GM19240 (cell line): ENCODE measurements around the gene COL5A2.

ENCODE experiments used
- DNase-seq: peaks from one replicate; pipeline ENCODE4 v3.0.0; 2011; ENCODE audit warnings: low spot score; ENCODE audit not compliant: insufficient read length

Gene COL5A2

DNA sequence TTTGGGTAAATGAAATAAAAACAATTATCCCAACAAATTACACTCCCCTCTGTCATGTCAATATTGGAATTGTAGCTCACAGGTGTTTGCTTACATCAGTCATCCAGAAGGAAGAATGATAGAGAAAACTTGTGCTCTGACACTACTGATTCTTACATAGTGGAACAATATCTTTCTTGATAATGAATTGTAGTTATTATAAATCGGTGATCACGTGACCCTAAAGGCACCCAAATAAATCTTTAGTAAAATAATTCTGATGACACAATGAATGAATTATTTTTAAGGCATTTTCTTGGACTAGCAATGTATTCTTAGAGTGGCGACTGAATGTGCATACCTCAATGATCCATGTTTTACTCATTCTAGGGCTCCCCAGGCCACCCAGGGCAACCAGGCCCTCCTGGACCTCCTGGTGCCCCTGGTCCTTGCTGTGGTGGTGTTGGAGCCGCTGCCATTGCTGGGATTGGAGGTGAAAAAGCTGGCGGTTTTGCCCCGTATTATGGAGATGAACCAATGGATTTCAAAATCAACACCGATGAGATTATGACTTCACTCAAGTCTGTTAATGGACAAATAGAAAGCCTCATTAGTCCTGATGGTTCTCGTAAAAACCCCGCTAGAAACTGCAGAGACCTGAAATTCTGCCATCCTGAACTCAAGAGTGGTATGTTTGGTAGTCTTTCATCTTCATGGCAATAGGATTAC, 170.9 kb downstream of the COL5A2 start:
- no peak for DNase-seq

DNA sequence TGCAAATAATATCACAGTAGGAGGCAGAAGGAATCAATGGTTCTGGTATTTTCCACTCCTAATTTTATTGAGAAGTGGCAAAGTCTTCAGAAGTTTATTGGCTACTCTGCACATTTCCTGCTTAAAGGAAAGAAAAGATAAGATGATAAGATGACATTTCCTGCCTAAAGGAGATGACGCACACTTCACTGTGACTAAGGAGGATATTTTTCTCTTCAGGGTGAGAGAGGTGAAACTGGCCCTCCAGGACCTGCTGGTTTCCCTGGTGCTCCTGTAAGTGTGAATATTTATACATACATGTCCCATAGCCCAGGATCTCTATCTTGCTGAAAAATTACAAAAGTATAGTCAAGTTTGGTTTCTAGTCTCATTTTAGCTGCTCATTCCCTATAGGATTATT, 177.5 kb downstream of the COL5A2 start:
- no peak for DNase-seq

DNA sequence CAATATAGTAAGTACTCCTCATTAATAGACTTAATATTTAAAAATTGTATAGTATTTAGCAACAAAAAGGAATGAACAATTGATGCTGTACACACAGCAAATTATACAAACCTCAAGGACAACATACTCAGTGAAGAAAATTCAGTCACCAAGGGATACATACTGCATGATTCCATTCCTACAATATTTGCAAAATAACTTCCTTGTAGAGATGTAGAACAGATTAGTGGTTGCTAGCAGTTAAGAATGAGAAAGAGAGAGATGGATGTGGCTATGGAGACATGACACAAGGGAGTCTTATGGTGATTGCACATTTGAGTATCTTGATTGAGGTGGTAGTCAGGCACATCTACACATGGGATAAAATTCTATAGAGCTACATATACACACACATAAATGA, 179.3 kb downstream of the COL5A2 start:
- no peak for DNase-seq

DNA sequence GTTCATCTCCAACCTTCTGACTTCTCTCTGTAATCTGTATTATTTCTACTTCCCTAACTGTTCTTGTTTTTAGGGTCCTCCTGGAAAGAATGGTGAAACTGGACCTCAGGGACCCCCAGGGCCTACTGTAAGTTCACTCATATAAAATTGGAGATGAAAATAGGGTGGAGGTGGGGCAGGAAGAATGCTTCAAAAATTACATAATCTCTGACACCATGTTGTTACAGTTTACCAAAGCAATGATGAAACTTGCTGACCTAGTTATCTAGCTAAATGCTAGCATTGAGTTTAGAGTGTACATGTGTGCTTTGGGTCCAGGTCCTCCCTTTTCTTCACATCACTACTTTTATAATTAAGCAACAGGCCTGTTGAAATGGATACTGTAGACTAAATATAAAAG, 182.3 kb downstream of the COL5A2 start:
- no peak for DNase-seq

DNA sequence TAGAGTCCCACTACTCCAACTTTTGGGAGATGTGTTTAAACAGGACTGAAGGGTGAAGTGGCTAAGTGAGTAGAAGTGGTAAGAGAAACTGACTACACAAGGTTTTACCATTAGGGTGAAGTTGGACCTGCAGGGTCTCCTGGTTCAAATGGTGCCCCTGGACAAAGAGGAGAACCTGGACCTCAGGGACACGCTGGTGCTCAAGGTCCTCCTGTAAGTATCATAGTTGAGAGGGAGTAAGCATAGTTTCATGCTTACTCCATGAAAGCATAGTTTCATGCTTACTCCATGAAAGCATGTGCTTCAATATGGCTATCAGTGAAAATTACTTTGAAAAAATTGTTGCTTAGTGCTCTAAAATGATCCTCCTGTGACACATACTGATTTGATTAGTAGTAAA, 186.3 kb downstream of the COL5A2 start:
- DNase-seq: no peak

DNA sequence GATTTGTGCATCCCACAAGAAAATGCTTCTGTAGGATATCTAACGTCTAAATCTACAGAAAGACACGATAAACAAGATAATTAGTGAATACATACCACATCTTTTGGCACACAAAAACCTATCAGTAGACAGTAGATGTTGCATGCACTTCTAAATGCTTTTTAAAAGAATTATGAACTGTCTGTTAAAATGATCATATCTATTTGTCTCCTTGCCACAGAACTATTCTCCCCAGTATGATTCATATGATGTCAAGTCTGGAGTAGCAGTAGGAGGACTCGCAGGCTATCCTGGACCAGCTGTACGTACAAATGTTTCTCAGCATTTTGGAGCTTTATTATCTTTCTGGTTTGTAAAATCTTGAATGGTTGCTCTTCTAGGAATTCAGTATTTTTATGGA, 192.7 kb downstream of the COL5A2 start:
- no peak for DNase-seq

DNA sequence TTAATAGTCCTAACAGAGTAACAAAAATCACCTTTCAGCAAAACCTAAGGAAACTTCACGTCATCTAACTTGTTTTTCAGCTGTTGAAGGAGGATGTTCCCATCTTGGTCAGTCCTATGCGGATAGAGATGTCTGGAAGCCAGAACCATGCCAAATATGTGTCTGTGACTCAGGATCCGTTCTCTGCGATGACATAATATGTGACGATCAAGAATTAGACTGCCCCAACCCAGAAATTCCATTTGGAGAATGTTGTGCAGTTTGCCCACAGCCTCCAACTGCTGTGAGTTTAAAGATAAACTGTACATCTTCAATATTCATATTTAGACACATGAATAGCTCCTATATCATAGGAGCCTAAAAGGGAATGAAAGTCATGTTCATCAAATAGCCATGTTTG, 194.9 kb downstream of the COL5A2 start:
- DNase-seq: no peak

DNA sequence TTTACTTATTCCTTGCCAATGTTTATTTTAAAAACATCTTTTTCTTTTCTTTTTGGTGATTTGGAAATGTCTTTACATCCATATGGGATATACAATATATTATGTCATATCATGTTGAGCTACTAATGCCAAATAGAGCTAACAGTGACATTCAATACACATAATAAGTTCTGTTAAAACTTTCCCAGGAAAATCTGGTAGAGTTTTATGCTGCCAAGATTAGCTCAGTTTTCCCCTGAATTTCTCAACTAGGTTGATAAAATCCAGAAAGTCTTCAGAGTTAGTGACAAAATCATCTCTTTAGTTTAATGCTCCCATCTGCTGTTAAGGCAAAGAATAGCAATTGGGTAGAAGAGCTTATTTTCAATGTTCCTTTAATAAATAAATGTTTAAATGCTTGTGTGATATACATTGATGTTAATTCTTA, 195.5 kb downstream of the COL5A2 start:
- DNase-seq: no peak

DNA sequence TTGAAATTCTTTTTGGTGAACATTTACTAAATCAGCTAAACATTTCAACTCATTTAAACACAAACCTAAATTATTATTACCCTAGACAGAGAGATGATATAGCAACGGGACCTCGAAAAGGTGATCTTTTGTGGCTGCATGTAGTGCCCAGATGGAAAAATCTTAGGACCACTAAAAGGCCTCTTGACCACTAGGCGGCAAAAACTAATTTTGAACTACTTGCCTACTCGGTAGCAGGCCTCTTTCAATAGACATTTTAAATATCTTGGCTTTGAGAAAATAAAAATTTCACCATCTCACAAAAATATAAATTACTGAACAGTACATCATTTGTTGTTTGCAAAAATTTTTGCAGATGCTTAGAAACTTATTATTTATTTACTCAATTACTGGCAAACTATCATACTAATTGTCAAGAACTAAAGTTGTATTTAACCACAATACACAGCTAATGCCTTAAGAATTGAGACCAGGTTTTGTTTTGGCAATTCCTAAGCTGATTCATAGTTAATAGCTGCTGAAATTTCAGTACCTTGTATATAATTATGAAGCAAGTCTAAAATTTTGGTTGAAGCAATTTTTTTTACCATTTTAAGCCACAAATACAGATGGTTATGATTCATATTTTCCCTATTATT, 196.0 kb downstream of the COL5A2 start:
- no peak for DNase-seq
